GM23338 (cell line): ENCODE data around the gene ZNF492. TPM values are rescaled to one million over a fixed set of nuclear protein-coding genes. Genes with fewer than 3 reads are reported as not detected.

Source experiments
- ATAC-seq: fragments of 200-7000 bp; cut with Tn5 transposase; 3 replicates; pipeline ENCODE4 v1.9.1; 2020
- DNase-seq: peaks from one replicate; pipeline ENCODE4 v3.0.0-alpha.2; 2015; ENCODE audit warnings: low spot score
- H2AFZ ChIP-seq: fragments of 200-600 bp; sonication (generic); 2 replicates; pipeline ENCODE4 v1.8.0; 2016; ENCODE audit warnings: antibody characterized with exemption, mild to moderate bottlenecking, moderate library complexity
- H3F3A ChIP-seq: fragments of 200-600 bp; sonication (generic); replicated peaks from 2 replicates; pipeline ENCODE4 v1.8.0; 2017; ENCODE audit warnings: antibody characterized with exemption, mixed run types, low read depth
- H3K27ac ChIP-seq: fragments of 200-600 bp; sonication (generic); 2 replicates; pipeline ENCODE4 v1.6.1; 2016; ENCODE audit warnings: low read depth
- H3K27me3 ChIP-seq: fragments of 200-600 bp; sonication (generic); 2 replicates; pipeline ENCODE4 v1.8.0; 2016; ENCODE audit warnings: mild to moderate bottlenecking, mixed run types, moderate library complexity; ENCODE audit not compliant: insufficient read depth
- H3K36me3 ChIP-seq: fragments of 200-600 bp; sonication (generic); 2 replicates; pipeline ENCODE4 v1.8.0; 2016; ENCODE audit warnings: mild to moderate bottlenecking; ENCODE audit not compliant: insufficient read depth
- H3K4me1 ChIP-seq: fragments of 200-600 bp; sonication (generic); 2 replicates; pipeline ENCODE4 v1.8.0; 2016; ENCODE audit warnings: mild to moderate bottlenecking, moderate library complexity; ENCODE audit not compliant: insufficient read depth
- H3K4me2 ChIP-seq: fragments of 200-600 bp; sonication (generic); 2 replicates; pipeline ENCODE4 v1.7.1; 2017; ENCODE audit warnings: mixed run types
- H3K4me3 ChIP-seq: fragments of 200-600 bp; sonication (generic); 2 replicates; pipeline ENCODE4 v1.6.1; 2016; ENCODE audit warnings: mixed run types
- H3K79me2 ChIP-seq: fragments of 200-600 bp; sonication (generic); replicated peaks from 2 replicates; pipeline ENCODE4 v1.8.0; 2017; ENCODE audit warnings: mild to moderate bottlenecking; ENCODE audit not compliant: insufficient read depth
- H3K9me2 ChIP-seq: fragments of 200-600 bp; sonication (generic); 2 replicates; pipeline ENCODE4 v1.8.0; 2017; ENCODE audit not compliant: insufficient read depth
- H4K20me1 ChIP-seq: fragments of 200-600 bp; sonication (generic); replicated peaks from 2 replicates; pipeline ENCODE4 v1.8.0; 2017; ENCODE audit warnings: mild to moderate bottlenecking; ENCODE audit not compliant: insufficient read depth
- H3K27ac Mint-ChIP-seq: 2 replicates; pipeline ENCODE4 v1.8.0; 2020; ENCODE audit warnings: inconsistent platforms, mild to moderate bottlenecking, moderate library complexity, mixed read lengths
- H3K27me3 Mint-ChIP-seq: 3 replicates; pipeline ENCODE4 v1.8.0; 2022; ENCODE audit warnings: low read depth, mild to moderate bottlenecking, moderate library complexity, mixed read lengths, inconsistent platforms; ENCODE audit not compliant: insufficient read depth, poor library complexity
- H3K36me3 Mint-ChIP-seq: 3 replicates; pipeline ENCODE4 v1.8.0; 2021; ENCODE audit warnings: low read depth, mild to moderate bottlenecking, inconsistent platforms, moderate library complexity, mixed read lengths
- H3K4me1 Mint-ChIP-seq: 3 replicates; pipeline ENCODE4 v1.8.0; 2020; ENCODE audit warnings: mild to moderate bottlenecking, inconsistent platforms, mixed read lengths
- H3K4me3 Mint-ChIP-seq: 3 replicates; pipeline ENCODE4 v1.8.0; 2021; ENCODE audit warnings: moderate library complexity, mild to moderate bottlenecking, inconsistent platforms, mixed read lengths
- H3K9me3 Mint-ChIP-seq: 3 replicates; pipeline ENCODE4 v1.8.0; 2020; ENCODE audit warnings: moderate library complexity, mild to moderate bottlenecking, inconsistent platforms, mixed read lengths
- CREB1 ChIP-seq: fragments of 250-450 bp; sonication (Bioruptor Pico); IDR thresholded peaks from 2 replicates; pipeline ENCODE4 v1.5.0; 2020; ENCODE audit warnings: low read depth, mild to moderate bottlenecking, moderate library complexity
- EZH2phosphoT487 ChIP-seq: fragments of 200-600 bp; sonication (generic); IDR thresholded peaks from one replicate; pipeline ENCODE4 v1.8.1; 2018; ENCODE audit warnings: antibody characterized with exemption; ENCODE audit not compliant: unreplicated experiment
- JUNB ChIP-seq: IDR thresholded peaks from one replicate; pipeline ENCODE4 v1.6.1; 2016; ENCODE audit warnings: antibody characterized with exemption; ENCODE audit not compliant: unreplicated experiment
- ZNF331 ChIP-seq: fragments of 250-450 bp; sonication (Bioruptor Pico); IDR thresholded peaks from 2 replicates; pipeline ENCODE4 v1.5.0; 2020; ENCODE audit warnings: low read depth, mild to moderate bottlenecking, moderate library complexity
- polyA plus RNA-seq: library from polyadenylated mRNA; unstranded; fragments of >200 nt; fragmentation: Nextera tagmentation; extraction: Ambion mirVana; gene quantifications from 2 replicates; pipeline ENCODE4 v1.2.1, GENCODE V29; 2016
- total RNA-seq: library from RNA; depleted of rRNA; stranded (reverse); fragments of >200 nt; shearing (Covaris generic); gene quantifications from 2 replicates; pipeline ENCODE4 v1.2.3, GENCODE V29; 2014
- TF ChIP-seq, protein P1 (sequence below), 2 experiments: fragments of 200-600 bp in 1 of 2; sonication (generic) in 1 of 2; conservative IDR thresholded peaks; 2 replicates each; pipeline versions ENCODE4 v1.5.1 to v1.6.1; 2016 to 2017; ENCODE audit warnings: antibody characterized with exemption in 2 of 2, low read depth in 2 of 2, mild to moderate bottlenecking in 2 of 2, moderate library complexity in 1 of 2
- TF ChIP-seq, protein P2 (sequence below): IDR thresholded peaks from one replicate; pipeline ENCODE4 v1.6.1; 2018; ENCODE audit warnings: antibody characterized with exemption; ENCODE audit not compliant: unreplicated experiment
- TF ChIP-seq, protein P3 (sequence below): IDR thresholded peaks from 2 replicates; pipeline ENCODE4 v1.6.1; 2016; ENCODE audit warnings: antibody characterized with exemption
- TF ChIP-seq, protein P4 (sequence below): fragments of 250-450 bp; sonication (Bioruptor Pico); IDR thresholded peaks from 2 replicates; pipeline ENCODE4 v1.5.0; 2020; ENCODE audit warnings: mild to moderate bottlenecking, moderate library complexity

ZNF492 gene
- total and polyA plus RNA-seq, 2 experiments from 2014 or later: 0.21 to 0.26 TPM

DNA sequence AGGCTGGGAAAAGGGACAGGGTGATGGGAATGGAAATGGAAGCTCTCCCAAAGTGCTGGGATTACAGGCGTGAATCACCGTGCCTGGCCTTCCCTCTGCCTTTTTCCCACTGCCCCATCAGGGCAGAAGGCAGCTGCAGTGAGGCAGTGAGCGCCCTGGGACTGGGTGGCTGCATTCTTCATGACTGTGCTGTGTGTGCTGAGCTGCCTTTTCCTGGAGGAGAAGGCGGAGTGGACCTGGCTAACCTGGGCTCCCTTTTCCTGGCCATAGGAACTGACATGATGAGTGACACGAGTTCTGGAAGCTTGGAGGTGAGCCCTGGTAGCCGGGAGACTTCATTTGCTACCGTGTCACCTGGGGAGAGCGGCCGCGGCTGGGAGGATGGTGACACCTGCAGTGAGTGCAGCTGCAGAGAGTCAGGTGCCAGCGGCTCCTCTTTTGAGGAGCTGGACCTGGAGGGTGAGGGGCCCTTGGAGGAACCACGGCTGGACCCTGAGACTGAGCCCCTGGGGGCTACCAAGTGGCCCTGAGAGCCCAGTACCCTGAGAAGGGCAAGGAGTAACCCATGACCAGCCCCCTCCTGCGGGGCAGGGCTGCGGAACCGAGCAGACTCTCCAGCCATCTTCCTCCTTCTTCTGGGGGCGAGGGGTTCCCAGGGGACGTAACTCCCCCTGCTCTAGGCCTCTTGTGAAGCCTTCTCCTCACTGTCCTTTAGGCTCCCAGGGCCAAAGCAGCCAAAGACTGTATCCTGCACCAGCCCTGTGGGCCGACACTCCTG is 26.3 kb upstream of the ZNF492 start (continued):
- TF ChIP-seq, protein P1, sequence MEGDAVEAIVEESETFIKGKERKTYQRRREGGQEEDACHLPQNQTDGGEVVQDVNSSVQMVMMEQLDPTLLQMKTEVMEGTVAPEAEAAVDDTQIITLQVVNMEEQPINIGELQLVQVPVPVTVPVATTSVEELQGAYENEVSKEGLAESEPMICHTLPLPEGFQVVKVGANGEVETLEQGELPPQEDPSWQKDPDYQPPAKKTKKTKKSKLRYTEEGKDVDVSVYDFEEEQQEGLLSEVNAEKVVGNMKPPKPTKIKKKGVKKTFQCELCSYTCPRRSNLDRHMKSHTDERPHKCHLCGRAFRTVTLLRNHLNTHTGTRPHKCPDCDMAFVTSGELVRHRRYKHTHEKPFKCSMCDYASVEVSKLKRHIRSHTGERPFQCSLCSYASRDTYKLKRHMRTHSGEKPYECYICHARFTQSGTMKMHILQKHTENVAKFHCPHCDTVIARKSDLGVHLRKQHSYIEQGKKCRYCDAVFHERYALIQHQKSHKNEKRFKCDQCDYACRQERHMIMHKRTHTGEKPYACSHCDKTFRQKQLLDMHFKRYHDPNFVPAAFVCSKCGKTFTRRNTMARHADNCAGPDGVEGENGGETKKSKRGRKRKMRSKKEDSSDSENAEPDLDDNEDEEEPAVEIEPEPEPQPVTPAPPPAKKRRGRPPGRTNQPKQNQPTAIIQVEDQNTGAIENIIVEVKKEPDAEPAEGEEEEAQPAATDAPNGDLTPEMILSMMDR (conservative IDR thresholded peaks at IDR 0.05; ENCODE audit: low read depth in 2 of 2): no peak
- TF ChIP-seq, protein P2, sequence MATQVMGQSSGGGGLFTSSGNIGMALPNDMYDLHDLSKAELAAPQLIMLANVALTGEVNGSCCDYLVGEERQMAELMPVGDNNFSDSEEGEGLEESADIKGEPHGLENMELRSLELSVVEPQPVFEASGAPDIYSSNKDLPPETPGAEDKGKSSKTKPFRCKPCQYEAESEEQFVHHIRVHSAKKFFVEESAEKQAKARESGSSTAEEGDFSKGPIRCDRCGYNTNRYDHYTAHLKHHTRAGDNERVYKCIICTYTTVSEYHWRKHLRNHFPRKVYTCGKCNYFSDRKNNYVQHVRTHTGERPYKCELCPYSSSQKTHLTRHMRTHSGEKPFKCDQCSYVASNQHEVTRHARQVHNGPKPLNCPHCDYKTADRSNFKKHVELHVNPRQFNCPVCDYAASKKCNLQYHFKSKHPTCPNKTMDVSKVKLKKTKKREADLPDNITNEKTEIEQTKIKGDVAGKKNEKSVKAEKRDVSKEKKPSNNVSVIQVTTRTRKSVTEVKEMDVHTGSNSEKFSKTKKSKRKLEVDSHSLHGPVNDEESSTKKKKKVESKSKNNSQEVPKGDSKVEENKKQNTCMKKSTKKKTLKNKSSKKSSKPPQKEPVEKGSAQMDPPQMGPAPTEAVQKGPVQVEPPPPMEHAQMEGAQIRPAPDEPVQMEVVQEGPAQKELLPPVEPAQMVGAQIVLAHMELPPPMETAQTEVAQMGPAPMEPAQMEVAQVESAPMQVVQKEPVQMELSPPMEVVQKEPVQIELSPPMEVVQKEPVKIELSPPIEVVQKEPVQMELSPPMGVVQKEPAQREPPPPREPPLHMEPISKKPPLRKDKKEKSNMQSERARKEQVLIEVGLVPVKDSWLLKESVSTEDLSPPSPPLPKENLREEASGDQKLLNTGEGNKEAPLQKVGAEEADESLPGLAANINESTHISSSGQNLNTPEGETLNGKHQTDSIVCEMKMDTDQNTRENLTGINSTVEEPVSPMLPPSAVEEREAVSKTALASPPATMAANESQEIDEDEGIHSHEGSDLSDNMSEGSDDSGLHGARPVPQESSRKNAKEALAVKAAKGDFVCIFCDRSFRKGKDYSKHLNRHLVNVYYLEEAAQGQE: no peak
- TF ChIP-seq, protein P3, sequence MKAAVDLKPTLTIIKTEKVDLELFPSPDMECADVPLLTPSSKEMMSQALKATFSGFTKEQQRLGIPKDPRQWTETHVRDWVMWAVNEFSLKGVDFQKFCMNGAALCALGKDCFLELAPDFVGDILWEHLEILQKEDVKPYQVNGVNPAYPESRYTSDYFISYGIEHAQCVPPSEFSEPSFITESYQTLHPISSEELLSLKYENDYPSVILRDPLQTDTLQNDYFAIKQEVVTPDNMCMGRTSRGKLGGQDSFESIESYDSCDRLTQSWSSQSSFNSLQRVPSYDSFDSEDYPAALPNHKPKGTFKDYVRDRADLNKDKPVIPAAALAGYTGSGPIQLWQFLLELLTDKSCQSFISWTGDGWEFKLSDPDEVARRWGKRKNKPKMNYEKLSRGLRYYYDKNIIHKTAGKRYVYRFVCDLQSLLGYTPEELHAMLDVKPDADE: no peak
- TF ChIP-seq CREB1 (CRISPR knock-in tag) (no peak), JUNB (no peak), ZNF331 (CRISPR knock-in tag) (no peak)

DNA sequence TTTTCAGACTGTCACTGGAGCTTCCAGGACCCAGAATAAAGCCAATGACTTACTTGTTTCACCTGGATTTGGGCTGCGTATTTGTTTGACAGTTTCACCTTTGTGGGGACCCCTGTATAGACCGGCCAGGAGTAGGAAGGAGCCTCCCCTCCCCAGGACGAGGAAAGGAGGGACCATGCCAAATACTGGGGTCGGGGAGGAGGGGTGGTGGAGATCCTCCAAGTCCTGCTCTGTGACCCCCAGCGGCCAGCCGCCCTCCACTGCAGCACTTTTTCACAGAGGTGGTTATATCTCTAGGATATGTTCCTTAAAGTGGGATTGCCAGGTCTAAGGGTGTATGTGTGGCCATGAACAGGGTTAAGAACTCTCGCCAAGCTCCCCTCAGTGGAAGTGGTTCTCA is 25.7 kb upstream of the ZNF492 start:
- H3K4me3 ChIP-seq: no peak overlapping the region
- H3K27me3 Mint-ChIP-seq: peaks cover 12% of the 10 kb centered on the region
- no peaks in the 10 kb centered on the region for H3K79me2 ChIP-seq
- no peak overlapping the region for H2AFZ ChIP-seq
- no peak overlapping the region for H3K4me3 Mint-ChIP-seq
- H3K9me3 Mint-ChIP-seq: peaks cover 98% of the 10 kb centered on the region
- H3K36me3 ChIP-seq: peaks cover 8% of the 10 kb centered on the region
- H3K27ac Mint-ChIP-seq: no peak overlapping the region
- H3K4me1 Mint-ChIP-seq: no peaks in the 10 kb centered on the region; the same call in 2 of the 3 replicates
- H3K36me3 Mint-ChIP-seq: peaks cover 53% of the 10 kb centered on the region
- no peaks in the 10 kb centered on the region for H4K20me1 ChIP-seq
- H3K4me1 ChIP-seq: no peaks in the 10 kb centered on the region
- no peaks in the 10 kb centered on the region for H3K27me3 ChIP-seq
- H3K27ac ChIP-seq: no peak overlapping the region
- H3K4me2 ChIP-seq: no peak overlapping the region
- H3F3A ChIP-seq: no peaks in the 10 kb centered on the region
- no peaks in the 10 kb centered on the region for H3K9me2 ChIP-seq
- no peak for DNase-seq
- ATAC-seq: no peak
- TF ChIP-seq, protein P4, sequence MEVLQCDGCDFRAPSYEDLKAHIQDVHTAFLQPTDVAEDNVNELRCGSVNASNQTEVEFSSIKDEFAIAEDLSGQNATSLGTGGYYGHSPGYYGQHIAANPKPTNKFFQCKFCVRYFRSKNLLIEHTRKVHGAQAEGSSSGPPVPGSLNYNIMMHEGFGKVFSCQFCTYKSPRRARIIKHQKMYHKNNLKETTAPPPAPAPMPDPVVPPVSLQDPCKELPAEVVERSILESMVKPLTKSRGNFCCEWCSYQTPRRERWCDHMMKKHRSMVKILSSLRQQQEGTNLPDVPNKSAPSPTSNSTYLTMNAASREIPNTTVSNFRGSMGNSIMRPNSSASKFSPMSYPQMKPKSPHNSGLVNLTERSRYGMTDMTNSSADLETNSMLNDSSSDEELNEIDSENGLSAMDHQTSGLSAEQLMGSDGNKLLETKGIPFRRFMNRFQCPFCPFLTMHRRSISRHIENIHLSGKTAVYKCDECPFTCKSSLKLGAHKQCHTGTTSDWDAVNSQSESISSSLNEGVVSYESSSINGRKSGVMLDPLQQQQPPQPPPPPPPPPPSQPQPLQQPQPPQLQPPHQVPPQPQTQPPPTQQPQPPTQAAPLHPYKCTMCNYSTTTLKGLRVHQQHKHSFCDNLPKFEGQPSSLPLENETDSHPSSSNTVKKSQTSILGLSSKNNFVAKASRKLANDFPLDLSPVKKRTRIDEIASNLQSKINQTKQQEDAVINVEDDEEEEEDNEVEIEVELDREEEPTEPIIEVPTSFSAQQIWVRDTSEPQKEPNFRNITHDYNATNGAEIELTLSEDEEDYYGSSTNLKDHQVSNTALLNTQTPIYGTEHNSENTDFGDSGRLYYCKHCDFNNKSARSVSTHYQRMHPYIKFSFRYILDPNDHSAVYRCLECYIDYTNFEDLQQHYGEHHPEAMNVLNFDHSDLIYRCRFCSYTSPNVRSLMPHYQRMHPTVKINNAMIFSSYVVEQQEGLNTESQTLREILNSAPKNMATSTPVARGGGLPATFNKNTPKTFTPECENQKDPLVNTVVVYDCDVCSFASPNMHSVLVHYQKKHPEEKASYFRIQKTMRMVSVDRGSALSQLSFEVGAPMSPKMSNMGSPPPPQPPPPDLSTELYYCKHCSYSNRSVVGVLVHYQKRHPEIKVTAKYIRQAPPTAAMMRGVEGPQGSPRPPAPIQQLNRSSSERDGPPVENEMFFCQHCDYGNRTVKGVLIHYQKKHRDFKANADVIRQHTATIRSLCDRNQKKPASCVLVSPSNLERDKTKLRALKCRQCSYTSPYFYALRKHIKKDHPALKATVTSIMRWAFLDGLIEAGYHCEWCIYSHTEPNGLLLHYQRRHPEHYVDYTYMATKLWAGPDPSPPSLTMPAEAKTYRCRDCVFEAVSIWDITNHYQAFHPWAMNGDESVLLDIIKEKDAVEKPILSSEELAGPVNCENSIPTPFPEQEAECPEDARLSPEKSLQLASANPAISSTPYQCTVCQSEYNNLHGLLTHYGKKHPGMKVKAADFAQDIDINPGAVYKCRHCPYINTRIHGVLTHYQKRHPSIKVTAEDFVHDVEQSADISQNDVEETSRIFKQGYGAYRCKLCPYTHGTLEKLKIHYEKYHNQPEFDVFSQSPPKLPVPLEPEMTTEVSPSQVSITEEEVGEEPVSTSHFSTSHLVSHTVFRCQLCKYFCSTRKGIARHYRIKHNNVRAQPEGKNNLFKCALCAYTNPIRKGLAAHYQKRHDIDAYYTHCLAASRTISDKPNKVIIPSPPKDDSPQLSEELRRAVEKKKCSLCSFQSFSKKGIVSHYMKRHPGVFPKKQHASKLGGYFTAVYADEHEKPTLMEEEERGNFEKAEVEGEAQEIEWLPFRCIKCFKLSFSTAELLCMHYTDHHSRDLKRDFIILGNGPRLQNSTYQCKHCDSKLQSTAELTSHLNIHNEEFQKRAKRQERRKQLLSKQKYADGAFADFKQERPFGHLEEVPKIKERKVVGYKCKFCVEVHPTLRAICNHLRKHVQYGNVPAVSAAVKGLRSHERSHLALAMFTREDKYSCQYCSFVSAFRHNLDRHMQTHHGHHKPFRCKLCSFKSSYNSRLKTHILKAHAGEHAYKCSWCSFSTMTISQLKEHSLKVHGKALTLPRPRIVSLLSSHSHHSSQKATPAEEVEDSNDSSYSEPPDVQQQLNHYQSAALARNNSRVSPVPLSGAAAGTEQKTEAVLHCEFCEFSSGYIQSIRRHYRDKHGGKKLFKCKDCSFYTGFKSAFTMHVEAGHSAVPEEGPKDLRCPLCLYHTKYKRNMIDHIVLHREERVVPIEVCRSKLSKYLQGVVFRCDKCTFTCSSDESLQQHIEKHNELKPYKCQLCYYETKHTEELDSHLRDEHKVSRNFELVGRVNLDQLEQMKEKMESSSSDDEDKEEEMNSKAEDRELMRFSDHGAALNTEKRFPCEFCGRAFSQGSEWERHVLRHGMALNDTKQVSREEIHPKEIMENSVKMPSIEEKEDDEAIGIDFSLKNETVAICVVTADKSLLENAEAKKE (CRISPR knock-in tag): no peak
- TF ChIP-seq EZH2phosphoT487: no peak
